Mammary epithelial cell (primary cell): ENCODE results near the gene TMEM218.

Source experiments
- CTCF ChIP-seq, 2 donors: IDR thresholded peaks in 1 of 2; conservative IDR thresholded peaks in 1 of 2; 2 replicates each; pipeline ENCODE4 v1.5.1; 2011 to 2012; ENCODE audit warnings: inconsistent platforms in 2 of 2, low read length in 2 of 2, mild to moderate bottlenecking in 2 of 2, control low read depth in 1 of 2, low read depth in 1 of 2; ENCODE audit not compliant: insufficient read depth in 1 of 2; ENCODE audit errors: extremely low read depth in 1 of 2
- EZH2 ChIP-seq: IDR thresholded peaks from 2 replicates; pipeline ENCODE4 v1.6.1; 2012; ENCODE audit warnings: low read length, inconsistent platforms, borderline replicate concordance

GRCh38 chr11:125056931-125057692, 54.3 kb downstream of the TMEM218 start:
- TF ChIP-seq CTCF (conservative IDR thresholded peaks at IDR 0.05 in 1 of 2, IDR thresholded peaks at IDR 0.05 in 1 of 2; ENCODE audit: extremely low read depth in 1 of 2, insufficient read depth in 1 of 2, low read depth in 1 of 2, low read length in 2 of 2) (no peak), EZH2 (no peak)
